Sigmoid colon (tissue), 4 donors: ENCODE measurements around the gene TXLNB.

Experiments used
- CTCF ChIP-seq, 4 experiments: fragments of 450-650 bp in 3 of 4; fragments of 200-600 bp in 1 of 4; IDR thresholded peaks; one replicate each; pipeline ENCODE4 v1.5.1; 2016 to 2019; ENCODE audit warnings: antibody characterized with exemption in 4 of 4, mild to moderate bottlenecking in 3 of 4, moderate library complexity in 2 of 4
- EP300 ChIP-seq, 4 donors: sonication (generic); formaldehyde crosslinking; IDR thresholded peaks; one replicate each; pipeline ENCODE4 v1.6.1; 2017; ENCODE audit warnings: antibody characterized with exemption in 4 of 4
- POLR2A ChIP-seq, 2 donors: fragments of 450-650 bp; IDR thresholded peaks; one replicate each; pipeline ENCODE4 v1.6.1; 2016; ENCODE audit warnings: antibody characterized with exemption in 2 of 2, mild to moderate bottlenecking in 2 of 2, moderate library complexity in 2 of 2
- POLR2AphosphoS5 ChIP-seq, 4 donors: sonication (generic); formaldehyde crosslinking; IDR thresholded peaks; one replicate each; pipeline ENCODE4 v1.6.1; 2017; ENCODE audit warnings: antibody characterized with exemption in 4 of 4

- TF ChIP-seq CTCF (IDR thresholded peaks at IDR 0.05) (no peak), EP300 (IDR thresholded peaks at IDR 0.05) (no peak), POLR2A (IDR thresholded peaks at IDR 0.05) (no peak), POLR2AphosphoS5 (IDR thresholded peaks at IDR 0.05) (no peak)
Observed at GRCh38 chr6:139248911-139249310, 42.9 kb downstream of the TXLNB start.
